Measurements from ENCODE around the gene CIDEB. TPM values are rescaled to one million over a fixed set of nuclear protein-coding genes. Genes with fewer than 3 reads are reported as not detected.

Gene CIDEB
- total RNA-seq, 4 donors from 2014 or later: 4.6 to 13.0 (median 9.5) TPM

DNA sequence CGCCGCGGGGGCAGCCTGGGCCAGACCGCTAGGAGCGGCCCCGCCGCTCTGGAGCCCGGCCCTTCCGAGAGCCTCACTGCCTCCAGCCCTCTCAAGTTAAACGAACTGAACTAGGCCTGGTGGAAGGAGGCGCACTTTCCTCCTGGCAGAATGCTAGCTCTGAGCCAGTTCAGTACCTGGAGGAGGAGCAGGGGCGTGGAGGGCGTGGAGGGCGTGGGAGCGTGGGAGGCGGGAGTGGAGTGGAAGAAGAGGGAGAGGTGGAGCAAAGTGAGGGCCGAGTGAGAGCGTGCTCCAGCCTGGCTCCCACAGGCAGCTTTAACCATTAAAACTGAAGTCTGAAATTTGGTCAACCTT, 8.8 kb upstream of the CIDEB start:
- WGBS, 2 donors: 41 to 55% methylated on average over 14 to 18 of the region's 18 CpGs

GRCh38 chr14:24315807-24316596, 8.2 kb upstream of the CIDEB start:
- Histone ChIP-seq H3K27me3 (no peaks in the 10 kb centered on the region), H3K36me3 (no peaks in the 10 kb centered on the region), H3K4me1 (peaks cover 6 to 52% of the 10 kb centered on the region in 2 donors), H3K9me3 (no peaks in the 10 kb centered on the region), H3K4me3 (replicated peaks in 1 of 3) (no peak overlapping the region), H3K27ac (peak overlapping the region in 2 of 3 donors; percentile 49 to 52)
- peak; percentile 52 to 56 for DNase-seq
- intact Hi-C loops (cut with DNase I): no loop called here
- no peak for TF ChIP-seq POLR2A (IDR thresholded peaks at IDR 0.05)
- TF ChIP-seq, protein P1, sequence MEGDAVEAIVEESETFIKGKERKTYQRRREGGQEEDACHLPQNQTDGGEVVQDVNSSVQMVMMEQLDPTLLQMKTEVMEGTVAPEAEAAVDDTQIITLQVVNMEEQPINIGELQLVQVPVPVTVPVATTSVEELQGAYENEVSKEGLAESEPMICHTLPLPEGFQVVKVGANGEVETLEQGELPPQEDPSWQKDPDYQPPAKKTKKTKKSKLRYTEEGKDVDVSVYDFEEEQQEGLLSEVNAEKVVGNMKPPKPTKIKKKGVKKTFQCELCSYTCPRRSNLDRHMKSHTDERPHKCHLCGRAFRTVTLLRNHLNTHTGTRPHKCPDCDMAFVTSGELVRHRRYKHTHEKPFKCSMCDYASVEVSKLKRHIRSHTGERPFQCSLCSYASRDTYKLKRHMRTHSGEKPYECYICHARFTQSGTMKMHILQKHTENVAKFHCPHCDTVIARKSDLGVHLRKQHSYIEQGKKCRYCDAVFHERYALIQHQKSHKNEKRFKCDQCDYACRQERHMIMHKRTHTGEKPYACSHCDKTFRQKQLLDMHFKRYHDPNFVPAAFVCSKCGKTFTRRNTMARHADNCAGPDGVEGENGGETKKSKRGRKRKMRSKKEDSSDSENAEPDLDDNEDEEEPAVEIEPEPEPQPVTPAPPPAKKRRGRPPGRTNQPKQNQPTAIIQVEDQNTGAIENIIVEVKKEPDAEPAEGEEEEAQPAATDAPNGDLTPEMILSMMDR (IDR thresholded peaks at IDR 0.05): peak in 2 of 6 experiments; percentile 9 to 13
- WGBS, 2 donors: 57 to 75% methylated on average over 22 to 25 of the region's 70 CpGs

More for the DNA sequence above, 8.8 kb upstream of the CIDEB start:
- Histone ChIP-seq H3K4me1 (peaks cover 6 to 46% of the 10 kb centered on the region in 2 donors), H3K9me3 (no peaks in the 10 kb centered on the region), H3K27ac (peak overlapping the region in 1 of 3 donors; percentile 49), H3K27me3 (no peaks in the 10 kb centered on the region), H3K36me3 (no peaks in the 10 kb centered on the region), H3K4me3 (replicated peaks in 1 of 3) (no peak overlapping the region)
- no peak for TF ChIP-seq POLR2A (IDR thresholded peaks at IDR 0.05)
- TF ChIP-seq, protein P1 (IDR thresholded peaks at IDR 0.05): no peak
- intact Hi-C loops (cut with DNase I): no loop called here
- no peak for DNase-seq

GRCh38 chr14:24315243-24315806, 7.5 kb upstream of the CIDEB start:
- H3K4me1 ChIP-seq: peaks cover 10 to 56% of the 10 kb centered on the region in 2 donors
- H3K27me3 ChIP-seq: no peaks in the 10 kb centered on the region
- WGBS, 2 donors: 83 to 94% methylated on average over 10 of the region's 10 CpGs

DNA sequence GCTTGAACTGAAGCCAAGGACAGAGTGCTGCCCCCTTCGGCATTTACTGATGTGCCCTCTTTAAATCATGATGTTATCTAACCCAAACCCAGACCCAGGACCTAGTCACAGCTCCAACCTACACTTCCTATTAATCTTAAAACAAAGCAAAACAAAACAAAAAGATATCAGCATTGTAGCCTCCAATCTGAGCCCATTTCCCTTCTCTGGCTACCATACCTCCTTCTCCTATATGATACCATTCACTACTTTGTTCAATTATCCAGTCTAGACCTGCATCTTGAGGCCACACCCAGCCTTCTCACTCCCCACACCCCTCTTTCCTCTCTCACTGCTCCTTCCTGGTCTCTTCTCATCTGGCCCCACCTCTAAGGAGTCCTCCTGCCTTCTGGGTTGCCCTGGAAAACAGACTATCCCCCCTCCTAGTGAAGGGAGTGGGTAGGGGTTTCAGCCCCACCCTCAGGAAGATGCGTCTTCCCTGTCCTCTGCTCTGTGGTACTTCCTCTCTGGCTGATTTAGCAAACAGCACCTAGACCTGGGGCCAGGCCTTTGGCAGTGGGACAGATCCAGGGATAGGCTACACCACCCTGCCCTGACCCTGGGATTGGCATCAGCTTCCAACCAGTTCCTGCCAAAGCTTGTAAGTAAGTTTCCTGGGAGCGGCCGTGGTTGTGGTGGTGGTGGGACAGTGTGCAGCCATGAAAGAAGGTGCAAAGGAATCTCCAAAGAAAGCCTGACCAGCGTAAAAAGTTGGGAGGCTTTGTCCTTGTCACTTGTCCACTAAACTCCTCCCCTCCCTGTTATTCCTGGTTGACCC, 6.8 kb upstream of the CIDEB start:
- Histone ChIP-seq H3K9me3 (no peaks in the 10 kb centered on the region), H3K27ac (peak overlapping the region in 2 of 3 donors; percentile 10 to 52), H3K4me1 (peaks cover 18 to 63% of the 10 kb centered on the region in 2 donors), H3K4me3 (replicated peaks in 1 of 3) (no peak overlapping the region), H3K36me3 (no peaks in the 10 kb centered on the region), H3K27me3 (no peaks in the 10 kb centered on the region)
- no peak for DNase-seq
- TF ChIP-seq, protein P1 (IDR thresholded peaks at IDR 0.05): no peak
- intact Hi-C loops (cut with DNase I): no loop called here
- 78 to 81% methylated on average over 5 of the region's 5 CpGs for WGBS, 2 donors

More at GRCh38 chr14:24315243-24315806, 7.5 kb upstream of the CIDEB start:
- no peak for DNase-seq
- intact Hi-C loops (cut with DNase I): no loop called here
- Histone ChIP-seq H3K27ac (peak overlapping the region in 2 of 3 donors; percentile 49 to 52), H3K4me3 (replicated peaks in 1 of 3) (no peak overlapping the region), H3K9me3 (no peaks in the 10 kb centered on the region), H3K36me3 (no peaks in the 10 kb centered on the region)
- TF ChIP-seq, protein P1 (IDR thresholded peaks at IDR 0.05): no peak
- TF ChIP-seq POLR2A (IDR thresholded peaks at IDR 0.05): no peak

Data from thyroid gland (tissue), 4 donors.